GM23338 (cell line): ENCODE data around the gene MINDY1. TPM values are rescaled to one million over a fixed set of nuclear protein-coding genes. Genes with fewer than 3 reads are reported as not detected.

Experiments
- ATAC-seq: fragments of 200-7000 bp; cut with Tn5 transposase; 3 replicates; pipeline ENCODE4 v1.9.1; 2020
- DNase-seq: peaks from one replicate; pipeline ENCODE4 v3.0.0-alpha.2; 2015; ENCODE audit warnings: low spot score
- H2AFZ ChIP-seq: fragments of 200-600 bp; sonication (generic); 2 replicates; pipeline ENCODE4 v1.8.0; 2016; ENCODE audit warnings: antibody characterized with exemption, mild to moderate bottlenecking, moderate library complexity
- H3F3A ChIP-seq: fragments of 200-600 bp; sonication (generic); replicated peaks from 2 replicates; pipeline ENCODE4 v1.8.0; 2017; ENCODE audit warnings: antibody characterized with exemption, mixed run types, low read depth
- H3K27ac ChIP-seq: fragments of 200-600 bp; sonication (generic); 2 replicates; pipeline ENCODE4 v1.6.1; 2016; ENCODE audit warnings: low read depth
- H3K27me3 ChIP-seq: fragments of 200-600 bp; sonication (generic); 2 replicates; pipeline ENCODE4 v1.8.0; 2016; ENCODE audit warnings: mild to moderate bottlenecking, mixed run types, moderate library complexity; ENCODE audit not compliant: insufficient read depth
- H3K36me3 ChIP-seq: fragments of 200-600 bp; sonication (generic); 2 replicates; pipeline ENCODE4 v1.8.0; 2016; ENCODE audit warnings: mild to moderate bottlenecking; ENCODE audit not compliant: insufficient read depth
- H3K4me1 ChIP-seq: fragments of 200-600 bp; sonication (generic); 2 replicates; pipeline ENCODE4 v1.8.0; 2016; ENCODE audit warnings: mild to moderate bottlenecking, moderate library complexity; ENCODE audit not compliant: insufficient read depth
- H3K4me2 ChIP-seq: fragments of 200-600 bp; sonication (generic); 2 replicates; pipeline ENCODE4 v1.7.1; 2017; ENCODE audit warnings: mixed run types
- H3K4me3 ChIP-seq: fragments of 200-600 bp; sonication (generic); 2 replicates; pipeline ENCODE4 v1.6.1; 2016; ENCODE audit warnings: mixed run types
- H3K79me2 ChIP-seq: fragments of 200-600 bp; sonication (generic); replicated peaks from 2 replicates; pipeline ENCODE4 v1.8.0; 2017; ENCODE audit warnings: mild to moderate bottlenecking; ENCODE audit not compliant: insufficient read depth
- H3K9me2 ChIP-seq: fragments of 200-600 bp; sonication (generic); 2 replicates; pipeline ENCODE4 v1.8.0; 2017; ENCODE audit not compliant: insufficient read depth
- H4K20me1 ChIP-seq: fragments of 200-600 bp; sonication (generic); replicated peaks from 2 replicates; pipeline ENCODE4 v1.8.0; 2017; ENCODE audit warnings: mild to moderate bottlenecking; ENCODE audit not compliant: insufficient read depth
- H3K27ac Mint-ChIP-seq: 2 replicates; pipeline ENCODE4 v1.8.0; 2020; ENCODE audit warnings: inconsistent platforms, mild to moderate bottlenecking, moderate library complexity, mixed read lengths
- H3K27me3 Mint-ChIP-seq: 3 replicates; pipeline ENCODE4 v1.8.0; 2022; ENCODE audit warnings: low read depth, mild to moderate bottlenecking, moderate library complexity, mixed read lengths, inconsistent platforms; ENCODE audit not compliant: insufficient read depth, poor library complexity
- H3K36me3 Mint-ChIP-seq: 3 replicates; pipeline ENCODE4 v1.8.0; 2021; ENCODE audit warnings: low read depth, mild to moderate bottlenecking, inconsistent platforms, moderate library complexity, mixed read lengths
- H3K4me1 Mint-ChIP-seq: 3 replicates; pipeline ENCODE4 v1.8.0; 2020; ENCODE audit warnings: mild to moderate bottlenecking, inconsistent platforms, mixed read lengths
- H3K4me3 Mint-ChIP-seq: 3 replicates; pipeline ENCODE4 v1.8.0; 2021; ENCODE audit warnings: moderate library complexity, mild to moderate bottlenecking, inconsistent platforms, mixed read lengths
- H3K9me3 Mint-ChIP-seq: 3 replicates; pipeline ENCODE4 v1.8.0; 2020; ENCODE audit warnings: moderate library complexity, mild to moderate bottlenecking, inconsistent platforms, mixed read lengths
- CREB1 ChIP-seq: fragments of 250-450 bp; sonication (Bioruptor Pico); IDR thresholded peaks from 2 replicates; pipeline ENCODE4 v1.5.0; 2020; ENCODE audit warnings: low read depth, mild to moderate bottlenecking, moderate library complexity
- EZH2 ChIP-seq: fragments of 200-600 bp; sonication (generic); IDR thresholded peaks from one replicate; pipeline ENCODE4 v1.8.0; 2017; ENCODE audit warnings: antibody characterized with exemption, mild to moderate bottlenecking, low read depth; ENCODE audit not compliant: unreplicated experiment
- EZH2phosphoT487 ChIP-seq: fragments of 200-600 bp; sonication (generic); IDR thresholded peaks from one replicate; pipeline ENCODE4 v1.8.1; 2018; ENCODE audit warnings: antibody characterized with exemption; ENCODE audit not compliant: unreplicated experiment
- JUNB ChIP-seq: IDR thresholded peaks from one replicate; pipeline ENCODE4 v1.6.1; 2016; ENCODE audit warnings: antibody characterized with exemption; ENCODE audit not compliant: unreplicated experiment
- NANOG ChIP-seq: IDR thresholded peaks from 2 replicates; pipeline ENCODE4 v1.6.1; 2016; ENCODE audit warnings: antibody characterized with exemption, borderline replicate concordance
- POLR2AphosphoS5 ChIP-seq: IDR thresholded peaks from 2 replicates; pipeline ENCODE4 v1.6.1; 2016; ENCODE audit warnings: antibody characterized with exemption, low read depth
- STAT1 ChIP-seq: IDR thresholded peaks from one replicate; pipeline ENCODE4 v1.6.1; 2016; ENCODE audit warnings: antibody characterized with exemption; ENCODE audit not compliant: unreplicated experiment
- ZNF114 ChIP-seq: fragments of 250-450 bp; sonication (Bioruptor Pico); IDR thresholded peaks from 2 replicates; pipeline ENCODE4 v1.5.0; 2020; ENCODE audit warnings: mild to moderate bottlenecking, moderate library complexity
- ZNF331 ChIP-seq: fragments of 250-450 bp; sonication (Bioruptor Pico); IDR thresholded peaks from 2 replicates; pipeline ENCODE4 v1.5.0; 2020; ENCODE audit warnings: low read depth, mild to moderate bottlenecking, moderate library complexity
- polyA plus RNA-seq: library from polyadenylated mRNA; unstranded; fragments of >200 nt; fragmentation: Nextera tagmentation; extraction: Ambion mirVana; gene quantifications from 2 replicates; pipeline ENCODE4 v1.2.1, GENCODE V29; 2016
- total RNA-seq: library from RNA; depleted of rRNA; stranded (reverse); fragments of >200 nt; shearing (Covaris generic); gene quantifications from 2 replicates; pipeline ENCODE4 v1.2.3, GENCODE V29; 2014
- TF ChIP-seq, protein P1 (sequence below): fragments of 250-450 bp; sonication (Bioruptor Pico); IDR thresholded peaks from 2 replicates; pipeline ENCODE4 v1.5.0; 2020; ENCODE audit warnings: mild to moderate bottlenecking, moderate library complexity
- TF ChIP-seq, protein P2 (sequence below): IDR thresholded peaks from 2 replicates; pipeline ENCODE4 v1.6.1; 2016; ENCODE audit warnings: antibody characterized with exemption
- TF ChIP-seq, protein P3 (sequence below), 2 experiments: fragments of 200-600 bp in 1 of 2; sonication (generic) in 1 of 2; conservative IDR thresholded peaks; 2 replicates each; pipeline versions ENCODE4 v1.5.1 to v1.6.1; 2016 to 2017; ENCODE audit warnings: antibody characterized with exemption in 2 of 2, low read depth in 2 of 2, mild to moderate bottlenecking in 2 of 2, moderate library complexity in 1 of 2
- TF ChIP-seq, protein P4 (sequence below): IDR thresholded peaks from one replicate; pipeline ENCODE4 v1.6.1; 2018; ENCODE audit warnings: antibody characterized with exemption; ENCODE audit not compliant: unreplicated experiment

The MINDY1 gene
- total and polyA plus RNA-seq, 2 experiments from 2014 or later = 4.5 to 10.3 TPM

DNA sequence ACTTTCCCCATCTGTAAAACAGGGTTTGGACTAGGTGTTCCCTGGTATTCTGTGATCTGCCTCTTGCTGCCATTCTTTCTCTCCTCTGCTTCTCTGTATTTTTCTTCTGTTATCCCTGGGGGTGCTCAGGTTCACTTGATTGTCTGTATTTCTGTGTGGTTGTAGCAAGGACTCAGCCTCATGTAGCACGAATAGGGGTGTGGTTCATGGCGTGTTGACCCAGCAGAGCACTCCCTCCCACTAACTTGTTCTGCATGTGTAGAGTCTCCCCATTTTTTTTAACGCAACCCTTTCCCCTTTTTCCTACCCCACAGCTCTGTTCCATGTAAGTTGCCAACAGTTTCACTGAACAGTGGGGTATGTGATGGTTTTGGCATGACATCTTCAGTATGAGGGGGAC, 28.5 kb upstream of the MINDY1 start (continued):
- TF ChIP-seq, protein P1, sequence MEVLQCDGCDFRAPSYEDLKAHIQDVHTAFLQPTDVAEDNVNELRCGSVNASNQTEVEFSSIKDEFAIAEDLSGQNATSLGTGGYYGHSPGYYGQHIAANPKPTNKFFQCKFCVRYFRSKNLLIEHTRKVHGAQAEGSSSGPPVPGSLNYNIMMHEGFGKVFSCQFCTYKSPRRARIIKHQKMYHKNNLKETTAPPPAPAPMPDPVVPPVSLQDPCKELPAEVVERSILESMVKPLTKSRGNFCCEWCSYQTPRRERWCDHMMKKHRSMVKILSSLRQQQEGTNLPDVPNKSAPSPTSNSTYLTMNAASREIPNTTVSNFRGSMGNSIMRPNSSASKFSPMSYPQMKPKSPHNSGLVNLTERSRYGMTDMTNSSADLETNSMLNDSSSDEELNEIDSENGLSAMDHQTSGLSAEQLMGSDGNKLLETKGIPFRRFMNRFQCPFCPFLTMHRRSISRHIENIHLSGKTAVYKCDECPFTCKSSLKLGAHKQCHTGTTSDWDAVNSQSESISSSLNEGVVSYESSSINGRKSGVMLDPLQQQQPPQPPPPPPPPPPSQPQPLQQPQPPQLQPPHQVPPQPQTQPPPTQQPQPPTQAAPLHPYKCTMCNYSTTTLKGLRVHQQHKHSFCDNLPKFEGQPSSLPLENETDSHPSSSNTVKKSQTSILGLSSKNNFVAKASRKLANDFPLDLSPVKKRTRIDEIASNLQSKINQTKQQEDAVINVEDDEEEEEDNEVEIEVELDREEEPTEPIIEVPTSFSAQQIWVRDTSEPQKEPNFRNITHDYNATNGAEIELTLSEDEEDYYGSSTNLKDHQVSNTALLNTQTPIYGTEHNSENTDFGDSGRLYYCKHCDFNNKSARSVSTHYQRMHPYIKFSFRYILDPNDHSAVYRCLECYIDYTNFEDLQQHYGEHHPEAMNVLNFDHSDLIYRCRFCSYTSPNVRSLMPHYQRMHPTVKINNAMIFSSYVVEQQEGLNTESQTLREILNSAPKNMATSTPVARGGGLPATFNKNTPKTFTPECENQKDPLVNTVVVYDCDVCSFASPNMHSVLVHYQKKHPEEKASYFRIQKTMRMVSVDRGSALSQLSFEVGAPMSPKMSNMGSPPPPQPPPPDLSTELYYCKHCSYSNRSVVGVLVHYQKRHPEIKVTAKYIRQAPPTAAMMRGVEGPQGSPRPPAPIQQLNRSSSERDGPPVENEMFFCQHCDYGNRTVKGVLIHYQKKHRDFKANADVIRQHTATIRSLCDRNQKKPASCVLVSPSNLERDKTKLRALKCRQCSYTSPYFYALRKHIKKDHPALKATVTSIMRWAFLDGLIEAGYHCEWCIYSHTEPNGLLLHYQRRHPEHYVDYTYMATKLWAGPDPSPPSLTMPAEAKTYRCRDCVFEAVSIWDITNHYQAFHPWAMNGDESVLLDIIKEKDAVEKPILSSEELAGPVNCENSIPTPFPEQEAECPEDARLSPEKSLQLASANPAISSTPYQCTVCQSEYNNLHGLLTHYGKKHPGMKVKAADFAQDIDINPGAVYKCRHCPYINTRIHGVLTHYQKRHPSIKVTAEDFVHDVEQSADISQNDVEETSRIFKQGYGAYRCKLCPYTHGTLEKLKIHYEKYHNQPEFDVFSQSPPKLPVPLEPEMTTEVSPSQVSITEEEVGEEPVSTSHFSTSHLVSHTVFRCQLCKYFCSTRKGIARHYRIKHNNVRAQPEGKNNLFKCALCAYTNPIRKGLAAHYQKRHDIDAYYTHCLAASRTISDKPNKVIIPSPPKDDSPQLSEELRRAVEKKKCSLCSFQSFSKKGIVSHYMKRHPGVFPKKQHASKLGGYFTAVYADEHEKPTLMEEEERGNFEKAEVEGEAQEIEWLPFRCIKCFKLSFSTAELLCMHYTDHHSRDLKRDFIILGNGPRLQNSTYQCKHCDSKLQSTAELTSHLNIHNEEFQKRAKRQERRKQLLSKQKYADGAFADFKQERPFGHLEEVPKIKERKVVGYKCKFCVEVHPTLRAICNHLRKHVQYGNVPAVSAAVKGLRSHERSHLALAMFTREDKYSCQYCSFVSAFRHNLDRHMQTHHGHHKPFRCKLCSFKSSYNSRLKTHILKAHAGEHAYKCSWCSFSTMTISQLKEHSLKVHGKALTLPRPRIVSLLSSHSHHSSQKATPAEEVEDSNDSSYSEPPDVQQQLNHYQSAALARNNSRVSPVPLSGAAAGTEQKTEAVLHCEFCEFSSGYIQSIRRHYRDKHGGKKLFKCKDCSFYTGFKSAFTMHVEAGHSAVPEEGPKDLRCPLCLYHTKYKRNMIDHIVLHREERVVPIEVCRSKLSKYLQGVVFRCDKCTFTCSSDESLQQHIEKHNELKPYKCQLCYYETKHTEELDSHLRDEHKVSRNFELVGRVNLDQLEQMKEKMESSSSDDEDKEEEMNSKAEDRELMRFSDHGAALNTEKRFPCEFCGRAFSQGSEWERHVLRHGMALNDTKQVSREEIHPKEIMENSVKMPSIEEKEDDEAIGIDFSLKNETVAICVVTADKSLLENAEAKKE (CRISPR knock-in tag) = no peak
- TF ChIP-seq, protein P2, sequence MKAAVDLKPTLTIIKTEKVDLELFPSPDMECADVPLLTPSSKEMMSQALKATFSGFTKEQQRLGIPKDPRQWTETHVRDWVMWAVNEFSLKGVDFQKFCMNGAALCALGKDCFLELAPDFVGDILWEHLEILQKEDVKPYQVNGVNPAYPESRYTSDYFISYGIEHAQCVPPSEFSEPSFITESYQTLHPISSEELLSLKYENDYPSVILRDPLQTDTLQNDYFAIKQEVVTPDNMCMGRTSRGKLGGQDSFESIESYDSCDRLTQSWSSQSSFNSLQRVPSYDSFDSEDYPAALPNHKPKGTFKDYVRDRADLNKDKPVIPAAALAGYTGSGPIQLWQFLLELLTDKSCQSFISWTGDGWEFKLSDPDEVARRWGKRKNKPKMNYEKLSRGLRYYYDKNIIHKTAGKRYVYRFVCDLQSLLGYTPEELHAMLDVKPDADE = no peak
- no peak for TF ChIP-seq EZH2

DNA sequence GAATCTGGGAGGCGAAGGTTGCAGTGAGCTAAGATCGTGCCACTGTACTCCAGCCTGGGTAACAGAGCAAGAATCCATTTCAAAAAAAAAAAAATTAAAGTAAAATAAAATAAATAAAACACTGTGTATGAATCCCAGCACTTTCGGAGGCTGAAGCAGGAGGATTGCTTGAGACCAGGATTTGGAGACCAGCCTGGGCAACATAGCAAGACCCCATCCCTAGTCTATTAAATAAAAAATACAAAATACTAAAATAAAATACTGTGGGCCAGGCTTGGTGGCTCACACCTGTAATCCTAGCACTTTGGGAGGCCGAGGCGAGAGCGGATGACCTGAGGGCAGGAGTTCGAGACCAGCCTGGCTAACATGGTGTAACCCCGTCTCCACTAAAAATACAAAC, 25.5 kb upstream of the MINDY1 start:
- Histone ChIP-seq H3K4me3 (no peak overlapping the region), H3K79me2 (no peaks in the 10 kb centered on the region), H2AFZ (no peak overlapping the region), H3K4me1 (0 out of 2 replicates have a peak, but pooled peaks cover 9% of the 10 kb centered on the region), H3K9me2 (no peaks in the 10 kb centered on the region), H3K27ac (no peak overlapping the region), H4K20me1 (no peaks in the 10 kb centered on the region; the same call in none of the 2 replicates), H3K4me2 (no peak overlapping the region), H3F3A (no peaks in the 10 kb centered on the region), H3K27me3 (no peaks in the 10 kb centered on the region), H3K36me3 (peaks cover 3% of the 10 kb centered on the region; the same call in 1 of the 2 replicates)
- ATAC-seq = no peak
- peaks cover 6% of the 10 kb centered on the region for H3K27me3 Mint-ChIP-seq
- H3K27ac Mint-ChIP-seq = no peak overlapping the region
- H3K36me3 Mint-ChIP-seq = peaks cover 40% of the 10 kb centered on the region
- H3K4me3 Mint-ChIP-seq = no peak overlapping the region
- no peak for DNase-seq
- no peaks in the 10 kb centered on the region for H3K9me3 Mint-ChIP-seq
- peaks cover 10% of the 10 kb centered on the region for H3K4me1 Mint-ChIP-seq
- TF ChIP-seq, protein P3, sequence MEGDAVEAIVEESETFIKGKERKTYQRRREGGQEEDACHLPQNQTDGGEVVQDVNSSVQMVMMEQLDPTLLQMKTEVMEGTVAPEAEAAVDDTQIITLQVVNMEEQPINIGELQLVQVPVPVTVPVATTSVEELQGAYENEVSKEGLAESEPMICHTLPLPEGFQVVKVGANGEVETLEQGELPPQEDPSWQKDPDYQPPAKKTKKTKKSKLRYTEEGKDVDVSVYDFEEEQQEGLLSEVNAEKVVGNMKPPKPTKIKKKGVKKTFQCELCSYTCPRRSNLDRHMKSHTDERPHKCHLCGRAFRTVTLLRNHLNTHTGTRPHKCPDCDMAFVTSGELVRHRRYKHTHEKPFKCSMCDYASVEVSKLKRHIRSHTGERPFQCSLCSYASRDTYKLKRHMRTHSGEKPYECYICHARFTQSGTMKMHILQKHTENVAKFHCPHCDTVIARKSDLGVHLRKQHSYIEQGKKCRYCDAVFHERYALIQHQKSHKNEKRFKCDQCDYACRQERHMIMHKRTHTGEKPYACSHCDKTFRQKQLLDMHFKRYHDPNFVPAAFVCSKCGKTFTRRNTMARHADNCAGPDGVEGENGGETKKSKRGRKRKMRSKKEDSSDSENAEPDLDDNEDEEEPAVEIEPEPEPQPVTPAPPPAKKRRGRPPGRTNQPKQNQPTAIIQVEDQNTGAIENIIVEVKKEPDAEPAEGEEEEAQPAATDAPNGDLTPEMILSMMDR (conservative IDR thresholded peaks at IDR 0.05; ENCODE audit: low read depth in 2 of 2) = no peak
- TF ChIP-seq, protein P4, sequence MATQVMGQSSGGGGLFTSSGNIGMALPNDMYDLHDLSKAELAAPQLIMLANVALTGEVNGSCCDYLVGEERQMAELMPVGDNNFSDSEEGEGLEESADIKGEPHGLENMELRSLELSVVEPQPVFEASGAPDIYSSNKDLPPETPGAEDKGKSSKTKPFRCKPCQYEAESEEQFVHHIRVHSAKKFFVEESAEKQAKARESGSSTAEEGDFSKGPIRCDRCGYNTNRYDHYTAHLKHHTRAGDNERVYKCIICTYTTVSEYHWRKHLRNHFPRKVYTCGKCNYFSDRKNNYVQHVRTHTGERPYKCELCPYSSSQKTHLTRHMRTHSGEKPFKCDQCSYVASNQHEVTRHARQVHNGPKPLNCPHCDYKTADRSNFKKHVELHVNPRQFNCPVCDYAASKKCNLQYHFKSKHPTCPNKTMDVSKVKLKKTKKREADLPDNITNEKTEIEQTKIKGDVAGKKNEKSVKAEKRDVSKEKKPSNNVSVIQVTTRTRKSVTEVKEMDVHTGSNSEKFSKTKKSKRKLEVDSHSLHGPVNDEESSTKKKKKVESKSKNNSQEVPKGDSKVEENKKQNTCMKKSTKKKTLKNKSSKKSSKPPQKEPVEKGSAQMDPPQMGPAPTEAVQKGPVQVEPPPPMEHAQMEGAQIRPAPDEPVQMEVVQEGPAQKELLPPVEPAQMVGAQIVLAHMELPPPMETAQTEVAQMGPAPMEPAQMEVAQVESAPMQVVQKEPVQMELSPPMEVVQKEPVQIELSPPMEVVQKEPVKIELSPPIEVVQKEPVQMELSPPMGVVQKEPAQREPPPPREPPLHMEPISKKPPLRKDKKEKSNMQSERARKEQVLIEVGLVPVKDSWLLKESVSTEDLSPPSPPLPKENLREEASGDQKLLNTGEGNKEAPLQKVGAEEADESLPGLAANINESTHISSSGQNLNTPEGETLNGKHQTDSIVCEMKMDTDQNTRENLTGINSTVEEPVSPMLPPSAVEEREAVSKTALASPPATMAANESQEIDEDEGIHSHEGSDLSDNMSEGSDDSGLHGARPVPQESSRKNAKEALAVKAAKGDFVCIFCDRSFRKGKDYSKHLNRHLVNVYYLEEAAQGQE = no peak
- TF ChIP-seq NANOG (no peak), STAT1 (no peak), ZNF331 (CRISPR knock-in tag) (no peak), CREB1 (CRISPR knock-in tag) (no peak), EZH2phosphoT487 (no peak), JUNB (no peak), EZH2 (no peak), POLR2AphosphoS5 (no peak), ZNF114 (CRISPR knock-in tag) (no peak)
